K562 (cell line): ENCODE results near the gene ASGR1. TPM values are rescaled to one million over a fixed set of nuclear protein-coding genes. Genes with fewer than 3 reads are reported as not detected.
A peak's percentile ranks its signal among the peaks of the same experiment; 100 is the strongest.

Source experiments
- ATAC-seq: fragments of 200-7000 bp; cut with Tn5 transposase; 3 replicates; pipeline ENCODE4 v1.9.1; 2020; ENCODE audit warnings: moderate library complexity
- BruUV-seq: library from RNA; stranded (reverse); fragments of 400-500 nt; replicated peaks from 2 replicates; lab custom pipeline; 2021; lab: Mats Ljungman, UMichigan
- CTCF ChIA-PET: fragments of 300-600 bp; formaldehyde crosslinking; extraction: SDS; loops from one replicate; lab custom pipeline; 2021; ENCODE audit warnings: low intra/inter-chr PET ratio; lab: Yijun Ruan, JAX
- POLR2A ChIA-PET: fragments of 300-600, 350-650 bp; sonication (Branson Sonifier 250); formaldehyde crosslinking; extraction: SDS; loops from one replicate; lab custom pipeline; 2021; ENCODE audit warnings: antibody characterized with exemption, inconsistent platforms; lab: Yijun Ruan, JAX
- DNase-seq, 4 experiments: peaks; one replicate each; pipeline versions ENCODE4 v3.0.0 to v3.0.0-alpha.2; 2011 to 2018; ENCODE audit warnings: low spot score in 3 of 4, mixed read lengths in 3 of 4; ENCODE audit errors: extremely low read depth in 1 of 4
- FAIRE-seq: peaks from 2 replicates; lab custom pipeline; 2011; peaks lifted over from hg19 to GRCh38; lab: Jason Lieb, UNC
- H2AFZ ChIP-seq: 2 replicates; pipeline ENCODE4 v1.6.0; 2011; ENCODE audit warnings: low read depth, low read length, control low read depth, inconsistent platforms
- H3K27ac ChIP-seq: fragments of 200-600 bp; 3 replicates; pipeline ENCODE4 v1.8.0; 2011; ENCODE audit warnings: low read depth, mild to moderate bottlenecking, control low read depth, inconsistent platforms, low read length, moderate library complexity, mixed read lengths; ENCODE audit errors: extremely low read depth
- H3K27me3 ChIP-seq, 2 experiments: fragments of 300-600 bp in 1 of 2; 2 replicates in 1 of 2; 3 replicates in 1 of 2; pipeline versions ENCODE4 v1.6.0 to v1.8.0; 2011; ENCODE audit warnings: inconsistent platforms in 2 of 2, low read length in 2 of 2, mild to moderate bottlenecking in 1 of 2, mixed read lengths in 1 of 2, moderate library complexity in 1 of 2; ENCODE audit not compliant: control insufficient read depth in 2 of 2, insufficient read depth in 2 of 2
- H3K36me3 ChIP-seq: fragments of 300-600 bp; 3 replicates; pipeline ENCODE4 v1.8.0; 2011; ENCODE audit warnings: mild to moderate bottlenecking, low read length, inconsistent platforms; ENCODE audit not compliant: control insufficient read depth, insufficient read depth
- H3K4me1 ChIP-seq, 2 experiments: fragments of 200-600 bp in 1 of 2; replicated peaks in 1 of 2; 2 replicates in 1 of 2; 3 replicates in 1 of 2; pipeline versions ENCODE4 v1.5.1 to v1.8.0; 2011; ENCODE audit warnings: inconsistent platforms in 2 of 2, low read length in 2 of 2, mild to moderate bottlenecking in 1 of 2, mixed read lengths in 1 of 2, moderate library complexity in 1 of 2; ENCODE audit not compliant: control insufficient read depth in 2 of 2, insufficient read depth in 2 of 2
- H3K4me2 ChIP-seq: 2 replicates; pipeline ENCODE4 v1.6.1; 2011; ENCODE audit warnings: low read length, control low read depth, inconsistent platforms, mixed read lengths; ENCODE audit not compliant: insufficient read depth
- H3K4me3 ChIP-seq: fragments of 200-600 bp; sonication (generic), shearing (Covaris generic); 2 replicates; pipeline ENCODE4 v1.5.1; 2016; ENCODE audit warnings: control low read depth, inconsistent platforms
- H3K79me2 ChIP-seq: fragments of 200-600 bp; 3 replicates; pipeline ENCODE4 v1.8.0; 2011; ENCODE audit warnings: low read length, inconsistent platforms; ENCODE audit not compliant: control insufficient read depth, insufficient read depth
- H3K9ac ChIP-seq, 2 experiments: 2 replicates each; pipeline versions ENCODE4 v1.6.0 to v1.6.1; 2011; ENCODE audit warnings: low read depth in 2 of 2, low read length in 2 of 2, control low read depth in 1 of 2, inconsistent platforms in 1 of 2, mild to moderate bottlenecking in 1 of 2, mixed read lengths in 1 of 2; ENCODE audit not compliant: insufficient read depth in 1 of 2
- H3K9me1 ChIP-seq: one replicate; pipeline ENCODE4 v1.6.0; 2011; ENCODE audit warnings: inconsistent platforms, mild to moderate bottlenecking, low read length, moderate library complexity; ENCODE audit not compliant: control insufficient read depth, insufficient read depth
- H3K9me3 ChIP-seq: replicated peaks from 2 replicates; pipeline ENCODE4 v1.5.1; 2011; ENCODE audit warnings: low read depth, low read length, inconsistent platforms; ENCODE audit not compliant: control insufficient read depth, insufficient read depth
- H4K20me1 ChIP-seq: replicated peaks from 2 replicates; pipeline ENCODE4 v1.6.1; 2011; ENCODE audit warnings: low read length, inconsistent platforms, mixed read lengths; ENCODE audit not compliant: control insufficient read depth, insufficient read depth
- CTCF ChIP-seq, 3 experiments: IDR thresholded peaks in 2 of 3; conservative IDR thresholded peaks in 1 of 3; 2 replicates each; pipeline ENCODE4 v1.5.1; 2011 to 2012; ENCODE audit warnings: low read length in 3 of 3, mild to moderate bottlenecking in 3 of 3, control low read depth in 2 of 3, improper control_type of control experiment in 1 of 3, inconsistent platforms in 1 of 3, low read depth in 1 of 3, mixed read lengths in 1 of 3, moderate library complexity in 1 of 3; ENCODE audit not compliant: insufficient read depth in 2 of 3
- ESRRA ChIP-seq: fragments of 450-650 bp; IDR thresholded peaks from 2 replicates; pipeline ENCODE4 v1.6.1; 2014; ENCODE audit warnings: low read depth, mild to moderate bottlenecking, moderate library complexity, borderline replicate concordance
- KDM1A ChIP-seq, 2 experiments: fragments of 450-650 bp; IDR thresholded peaks; 2 replicates each; pipeline ENCODE4 v1.6.1; 2016; ENCODE audit warnings: mild to moderate bottlenecking in 2 of 2
- NCOA2 ChIP-seq, 2 experiments: fragments of 450-650 bp; IDR thresholded peaks; 2 replicates each; pipeline ENCODE4 v1.6.1; 2018; ENCODE audit warnings: mild to moderate bottlenecking in 2 of 2, moderate library complexity in 1 of 2; ENCODE audit not compliant: partially characterized antibody in 2 of 2
- PKNOX1 ChIP-seq: fragments of 450-650 bp; IDR thresholded peaks from 2 replicates; pipeline ENCODE4 v1.6.1; 2016
- RCOR1 ChIP-seq, 2 experiments: IDR thresholded peaks; 2 replicates each; pipeline ENCODE4 v1.6.1; 2012; ENCODE audit warnings: low read depth in 2 of 2, low read length in 2 of 2, borderline replicate concordance in 1 of 2, improper control_type of control experiment in 1 of 2
- SMC3 ChIP-seq: conservative IDR thresholded peaks from 2 replicates; pipeline ENCODE4 v1.6.1; 2011; ENCODE audit warnings: low read depth, low read length, improper control_type of control experiment; ENCODE audit not compliant: insufficient read depth
- ZBTB40 ChIP-seq, 2 experiments: fragments of 450-650 bp in 1 of 2; sonication (generic) in 1 of 2; formaldehyde crosslinking in 1 of 2; IDR thresholded peaks; 2 replicates each; pipeline versions ENCODE4 v1.7.1 to v1.9.0; 2016 to 2022; ENCODE audit warnings: inconsistent platforms in 1 of 2, mild to moderate bottlenecking in 1 of 2, missing genetic modification reagents in 1 of 2
- ZNF143 ChIP-seq: sonication (generic); formaldehyde crosslinking; IDR thresholded peaks from 2 replicates; pipeline ENCODE4 v1.9.0; 2022; ENCODE audit warnings: mild to moderate bottlenecking, missing genetic modification reagents
- whole genome bisulfite sequencing: fragments of 100-300 bp; shearing (Covaris generic); methylation state at CpG from one replicate; pipeline ENCODE4 v1.1.6; 2016; ENCODE audit warnings: low coverage, mixed read lengths; ENCODE audit not compliant: insufficient coverage; ENCODE audit errors: missing lambda C conversion rate; 5-methylcytosine and 5-hydroxymethylcytosine counted together
- in situ Hi-C: fragments of 300-500 bp; cut with MboI; formaldehyde crosslinking; loops from 4 replicates; pipeline ENCODE4 v1.15.0; 2018; ENCODE audit warnings: inconsistent platforms, mixed read lengths
- intact Hi-C: fragments of 100-400 bp; cut with micrococcal nuclease; formaldehyde crosslinking; loops from 2 replicates; pipeline ENCODE4 v1.14.2; 2022
- polyA plus RNA-seq, 8 experiments: library from polyadenylated mRNA; depleted of rRNA in 4 of 8; stranded (reverse) in 5 of 8; unstranded in 3 of 8; fragments of >200 nt; fragmentation: Nextera tagmentation in 2 of 8; fragmentation: Illumina TruSeq in 1 of 8; extraction: Ambion mirVana in 2 of 8; extraction: Trizol in 1 of 8; gene quantifications; 2 replicates each; pipeline versions ENCODE4 v1.2.1 to v1.2.3, GENCODE V29; 2011 to 2014; ENCODE audit warnings: inconsistent platforms in 1 of 8, missing spikeins in 1 of 8
- total RNA-seq, 7 experiments: library from RNA; depleted of rRNA in 6 of 7; stranded (reverse); fragments of >200 nt in 6 of 7; fragmentation: Illumina TruSeq in 2 of 7; extraction: Trizol in 2 of 7; gene quantifications; 2 replicates each; pipeline versions ENCODE4 v1.2.1 to v1.2.3, GENCODE V29; 2011 to 2021; ENCODE audit warnings: low replicate concordance in 1 of 7

ASGR1 gene
- total and polyA plus RNA-seq, 9 of the 15 experiments (the other 6 are each of a cell fraction or from before 2014, with no cell fraction given) = 0.11 to 1.0 (median 0.64) TPM; not detected in 2

GRCh38 chr17:7186241-7186640, 7.1 kb upstream of the ASGR1 start:
- DNase-seq = peak; percentile 39 to 57 (median 48)
- peak; percentile 62 for FAIRE-seq
- ATAC-seq = peak; percentile 88
- TF ChIP-seq PKNOX1 (no peak), ZNF143 (CRISPR knock-in tag) (no peak), ESRRA (peak; percentile 91), RCOR1 (IDR thresholded peaks at IDR 0.05; ENCODE audit: borderline replicate concordance in 1 of 2, low read depth in 2 of 2, low read length in 2 of 2) (peak in 1 of 2 experiments; percentile 47; a peak in 1 of 4 replicates), KDM1A (IDR thresholded peaks at IDR 0.05) (peak; percentile 25 to 36; a peak in 2 of 4 replicates), SMC3 (0 out of 2 replicates have a peak, but pooled peaks have one; percentile 11), CTCF (IDR thresholded peaks at IDR 0.05 in 2 of 3, conservative IDR thresholded peaks at IDR 0.05 in 1 of 3; ENCODE audit: insufficient read depth in 2 of 3, low read depth in 1 of 3, low read length in 3 of 3) (peak; percentile 47 to 52 (median 48)), ZBTB40 (IDR thresholded peaks at IDR 0.05) (no peak), ZBTB40 (CRISPR knock-in tag; IDR thresholded peaks at IDR 0.05) (no peak), NCOA2 (IDR thresholded peaks at IDR 0.05; ENCODE audit: partially characterized antibody in 2 of 2) (no peak)

More at GRCh38 chr17:7186241-7186640, 7.1 kb upstream of the ASGR1 start:
- no peak overlapping the region for H3K4me3 ChIP-seq
- intact Hi-C loops (no loop called here), in situ Hi-C loops (no loop called here)
- H3K9me1 ChIP-seq = no peaks in the 10 kb centered on the region
- CTCF ChIA-PET = no interaction called here
- peaks cover 4% of the 10 kb centered on the region; the same call in 1 of the 3 replicates for H3K36me3 ChIP-seq
- peaks cover 3 to 6% of the 10 kb centered on the region in 2 experiments; a peak in 2 of 5 replicates for H3K4me1 ChIP-seq
- no peaks in the 10 kb centered on the region for H3K9me3 ChIP-seq
- H3K27ac ChIP-seq = no peak overlapping the region
- no peaks in the 10 kb centered on the region for H4K20me1 ChIP-seq
- WGBS = 26% methylated on average over 6 of the region's 7 CpGs
- H2AFZ ChIP-seq = no peak overlapping the region
- POLR2A ChIA-PET = no interaction called here
- H3K9ac ChIP-seq = no peak overlapping the region
- no peaks in the 10 kb centered on the region for H3K79me2 ChIP-seq
- H3K27me3 ChIP-seq = no peaks in the 10 kb centered on the region
- no TSS peak for BruUV-seq
- H3K4me2 ChIP-seq = no peak overlapping the region
